Keratinocyte (primary cell): ENCODE measurements around the gene RIT2. TPM values are rescaled to one million over a fixed set of nuclear protein-coding genes. Genes with fewer than 3 reads are reported as not detected.

Experiments
- DNase-seq: peaks from one replicate; pipeline ENCODE4 v3.0.0-alpha.2; 2011; ENCODE audit warnings: low read depth, missing footprints, low spot score
- FAIRE-seq: peaks from 2 replicates; lab custom pipeline; 2011; peaks lifted over from hg19 to GRCh38; lab: Jason Lieb, UNC
- H2AFZ ChIP-seq: 2 replicates; pipeline ENCODE4 v1.6.0; 2012; ENCODE audit warnings: low read length, control low read depth, inconsistent platforms; ENCODE audit not compliant: control insufficient read depth
- H3K27ac ChIP-seq: 2 replicates; pipeline ENCODE4 v1.5.1; 2011; ENCODE audit warnings: low read length; ENCODE audit not compliant: control insufficient read depth, insufficient read depth
- H3K27me3 ChIP-seq: 3 replicates; pipeline ENCODE4 v1.6.0; 2011; ENCODE audit warnings: low read length; ENCODE audit not compliant: control insufficient read depth, insufficient read depth; ENCODE audit errors: extremely low read depth
- H3K36me3 ChIP-seq, 2 experiments: 2 replicates in 1 of 2; 3 replicates in 1 of 2; pipeline ENCODE4 v1.5.1; 2011; ENCODE audit warnings: low read length in 2 of 2, mild to moderate bottlenecking in 1 of 2; ENCODE audit not compliant: control insufficient read depth in 2 of 2, insufficient read depth in 2 of 2; ENCODE audit errors: extremely low read depth in 1 of 2
- H3K4me1 ChIP-seq: 3 replicates; pipeline ENCODE4 v1.5.1; 2011; ENCODE audit warnings: low read length; ENCODE audit not compliant: control insufficient read depth, insufficient read depth; ENCODE audit errors: extremely low read depth
- H3K4me2 ChIP-seq: 3 replicates; pipeline ENCODE4 v1.6.0; 2011; ENCODE audit warnings: low read depth, low read length; ENCODE audit not compliant: control insufficient read depth, insufficient read depth; ENCODE audit errors: extremely low read depth
- H3K4me3 ChIP-seq, 3 experiments: fragments of 200-600 bp in 1 of 3; sonication (generic) in 1 of 3; 2 replicates in 2 of 3; 3 replicates in 1 of 3; pipeline ENCODE4 v1.5.1; 2011 to 2016; ENCODE audit warnings: low read length in 3 of 3, mild to moderate bottlenecking in 3 of 3, control low read depth in 2 of 3, inconsistent platforms in 1 of 3, low read depth in 1 of 3, mixed read lengths in 1 of 3, mixed run types in 1 of 3, moderate library complexity in 1 of 3; ENCODE audit not compliant: control insufficient read depth in 2 of 3, insufficient read depth in 2 of 3; ENCODE audit errors: extremely low read depth in 1 of 3
- H3K79me2 ChIP-seq: 2 replicates; pipeline ENCODE4 v1.6.0; 2012; ENCODE audit warnings: low read length; ENCODE audit not compliant: control insufficient read depth, insufficient read depth
- H3K9ac ChIP-seq: 3 replicates; pipeline ENCODE4 v1.6.0; 2011; ENCODE audit warnings: low read length; ENCODE audit not compliant: control insufficient read depth, insufficient read depth; ENCODE audit errors: extremely low read depth
- H3K9me1 ChIP-seq: 3 replicates; pipeline ENCODE4 v1.6.0; 2011; ENCODE audit warnings: low read length; ENCODE audit not compliant: control insufficient read depth, insufficient read depth; ENCODE audit errors: extremely low read depth
- H3K9me3 ChIP-seq: 2 replicates; pipeline ENCODE4 v1.5.1; 2012; ENCODE audit warnings: low read depth, low read length; ENCODE audit not compliant: control insufficient read depth
- H4K20me1 ChIP-seq: 3 replicates; pipeline ENCODE4 v1.6.0; 2011; ENCODE audit warnings: low read length; ENCODE audit not compliant: control insufficient read depth, insufficient read depth; ENCODE audit errors: extremely low read depth
- CTCF ChIP-seq, 3 experiments: IDR thresholded peaks in 1 of 3; conservative IDR thresholded peaks in 1 of 3; optimal IDR thresholded peaks in 1 of 3; 2 replicates in 2 of 3; 3 replicates in 1 of 3; pipeline versions ENCODE3 to v1.5.1; 2011; ENCODE audit warnings: low read length in 3 of 3, mild to moderate bottlenecking in 3 of 3, moderate library complexity in 2 of 3, control low read depth in 1 of 3, inconsistent platforms in 1 of 3; ENCODE audit not compliant: insufficient read depth in 2 of 3; ENCODE audit errors: extremely low read depth in 1 of 3
- EZH2 ChIP-seq: IDR thresholded peaks from one replicate; pipeline ENCODE4 v1.6.1; 2012; ENCODE audit warnings: inconsistent platforms, mild to moderate bottlenecking, low read length, moderate library complexity
- dilution Hi-C: fragments of 300-500 bp; cut with MboI; formaldehyde crosslinking; loops from one replicate; pipeline ENCODE4 v1.7.0; 2020; ENCODE audit warnings: low sequenced_read_pairs; ENCODE audit not compliant: extremely low pct_ligation_motif_present
- polyA plus RNA-seq, 5 experiments: library from polyadenylated mRNA; depleted of rRNA in 3 of 5; stranded (reverse) in 3 of 5; stranded (forward) in 1 of 5; unstranded in 1 of 5; fragments of >200 nt; gene quantifications; 1 replicate in 1 of 5; 2 replicates in 3 of 5; 3 replicates in 1 of 5; pipeline versions ENCODE4 v1.2.1 to v1.2.3, GENCODE V29; 2011 to 2012; ENCODE audit warnings: missing spikeins in 2 of 5, low read depth in 1 of 5, low replicate concordance in 1 of 5

Gene RIT2
- polyA plus RNA-seq, 1 donor (not counting 4 experiments of a cell fraction or from before 2014, with no cell fraction given): not detected

- Histone ChIP-seq H3K4me3 (no peak overlapping the region), H3K27me3 (no peaks in the 10 kb centered on the region), H4K20me1 (no peaks in the 10 kb centered on the region), H3K4me1 (no peaks in the 10 kb centered on the region), H3K9me3 (no peaks in the 10 kb centered on the region), H3K36me3 (no peaks in the 10 kb centered on the region), H3K79me2 (no peaks in the 10 kb centered on the region), H2AFZ (no peak overlapping the region), H3K9me1 (no peaks in the 10 kb centered on the region), H3K9ac (no peak overlapping the region), H3K27ac (no peak overlapping the region), H3K4me2 (no peak overlapping the region)
- DNase-seq: no peak
- dilution Hi-C loops: no loop called here
- no peak for FAIRE-seq
- TF ChIP-seq EZH2: no peak
- TF ChIP-seq CTCF (optimal IDR thresholded peaks at IDR 0.05 in 1 of 3, IDR thresholded peaks at IDR 0.05 in 1 of 3, conservative IDR thresholded peaks at IDR 0.05 in 1 of 3; ENCODE audit: extremely low read depth in 1 of 3, insufficient read depth in 2 of 3, low read length in 3 of 3): no peak
These were observed 60.5 kb downstream of the RIT2 start for GRCh38 chr18:43054815-43055519.

- no peaks in the 10 kb centered on the region for H3K79me2 ChIP-seq
- no peaks in the 10 kb centered on the region for H3K27me3 ChIP-seq
- no peak overlapping the region for H2AFZ ChIP-seq
- no peaks in the 10 kb centered on the region for H3K9me3 ChIP-seq
- no peak overlapping the region for H3K27ac ChIP-seq
- H4K20me1 ChIP-seq: no peaks in the 10 kb centered on the region
- H3K36me3 ChIP-seq: no peaks in the 10 kb centered on the region
- H3K9ac ChIP-seq: no peak overlapping the region
- no peaks in the 10 kb centered on the region for H3K4me1 ChIP-seq
- no peak overlapping the region for H3K4me3 ChIP-seq
- TF ChIP-seq EZH2: no peak
- no peak for TF ChIP-seq CTCF (optimal IDR thresholded peaks at IDR 0.05 in 1 of 3, IDR thresholded peaks at IDR 0.05 in 1 of 3, conservative IDR thresholded peaks at IDR 0.05 in 1 of 3; ENCODE audit: extremely low read depth in 1 of 3, insufficient read depth in 2 of 3, low read length in 3 of 3)
- no peaks in the 10 kb centered on the region for H3K9me1 ChIP-seq
- FAIRE-seq (no peak), DNase-seq (no peak)
- no peak overlapping the region for H3K4me2 ChIP-seq
- dilution Hi-C loops: no loop called here
These were observed 66.5 kb downstream of the RIT2 start for GRCh38 chr18:43049021-43049420.
